ENCODE measurements around the gene RPP40.
A peak's percentile ranks its signal among the peaks of the same experiment; 100 is the strongest.

The RPP40 gene

GRCh38 chr6:5030596-5031136 is 26.8 kb upstream of the RPP40 start:
- TF ChIP-seq, protein P1, sequence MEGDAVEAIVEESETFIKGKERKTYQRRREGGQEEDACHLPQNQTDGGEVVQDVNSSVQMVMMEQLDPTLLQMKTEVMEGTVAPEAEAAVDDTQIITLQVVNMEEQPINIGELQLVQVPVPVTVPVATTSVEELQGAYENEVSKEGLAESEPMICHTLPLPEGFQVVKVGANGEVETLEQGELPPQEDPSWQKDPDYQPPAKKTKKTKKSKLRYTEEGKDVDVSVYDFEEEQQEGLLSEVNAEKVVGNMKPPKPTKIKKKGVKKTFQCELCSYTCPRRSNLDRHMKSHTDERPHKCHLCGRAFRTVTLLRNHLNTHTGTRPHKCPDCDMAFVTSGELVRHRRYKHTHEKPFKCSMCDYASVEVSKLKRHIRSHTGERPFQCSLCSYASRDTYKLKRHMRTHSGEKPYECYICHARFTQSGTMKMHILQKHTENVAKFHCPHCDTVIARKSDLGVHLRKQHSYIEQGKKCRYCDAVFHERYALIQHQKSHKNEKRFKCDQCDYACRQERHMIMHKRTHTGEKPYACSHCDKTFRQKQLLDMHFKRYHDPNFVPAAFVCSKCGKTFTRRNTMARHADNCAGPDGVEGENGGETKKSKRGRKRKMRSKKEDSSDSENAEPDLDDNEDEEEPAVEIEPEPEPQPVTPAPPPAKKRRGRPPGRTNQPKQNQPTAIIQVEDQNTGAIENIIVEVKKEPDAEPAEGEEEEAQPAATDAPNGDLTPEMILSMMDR (IDR thresholded peaks at IDR 0.05; ENCODE audit: extremely low read depth, missing control alignments): peak; percentile 61
- peak; percentile 81 for DNase-seq (ENCODE audit: low spot score)

DNA sequence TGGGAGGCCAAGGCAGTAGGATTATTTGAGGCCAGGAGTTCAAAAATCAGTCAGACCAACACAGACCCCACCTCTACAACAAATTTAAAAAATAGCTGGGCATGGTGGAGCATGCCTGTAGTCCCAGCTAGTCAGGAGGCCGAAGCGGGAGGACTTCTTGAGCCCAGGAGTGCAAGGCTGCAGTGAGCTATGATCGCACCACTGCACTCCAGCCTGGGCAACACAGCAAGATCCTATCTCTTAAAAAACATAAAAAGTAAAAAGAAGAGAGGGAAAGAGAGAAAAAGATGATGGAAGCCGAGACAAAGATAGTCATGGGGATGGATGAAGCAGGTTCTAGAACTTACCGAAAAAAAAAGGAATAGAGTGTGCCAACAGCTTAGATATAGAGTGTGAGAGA is 25.8 kb upstream of the RPP40 start:
- TF ChIP-seq, protein P1 (IDR thresholded peaks at IDR 0.05; ENCODE audit: extremely low read depth, missing control alignments): no peak
- no peak for DNase-seq (ENCODE audit: low spot score)

DNA sequence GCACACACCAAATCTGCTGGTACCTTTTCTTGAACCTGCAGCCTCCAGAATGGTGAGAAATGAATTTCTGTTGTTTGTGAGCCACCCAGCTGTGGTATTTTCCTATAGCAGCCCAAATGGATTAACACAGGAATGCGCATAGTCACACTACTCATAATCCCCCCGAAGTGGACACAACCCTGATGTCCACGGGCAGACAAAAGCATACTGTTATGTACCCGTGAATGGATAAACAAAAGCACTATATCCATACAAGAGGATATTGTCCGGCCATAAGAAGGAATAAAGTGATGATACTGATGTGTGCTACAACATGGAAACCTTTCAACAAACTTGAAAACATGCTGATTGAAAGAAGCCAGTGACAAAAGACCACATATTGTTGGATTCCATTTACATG is 25.1 kb upstream of the RPP40 start:
- TF ChIP-seq, protein P1 (IDR thresholded peaks at IDR 0.05; ENCODE audit: extremely low read depth, missing control alignments): no peak
- no peak for DNase-seq (ENCODE audit: low spot score)

DNA sequence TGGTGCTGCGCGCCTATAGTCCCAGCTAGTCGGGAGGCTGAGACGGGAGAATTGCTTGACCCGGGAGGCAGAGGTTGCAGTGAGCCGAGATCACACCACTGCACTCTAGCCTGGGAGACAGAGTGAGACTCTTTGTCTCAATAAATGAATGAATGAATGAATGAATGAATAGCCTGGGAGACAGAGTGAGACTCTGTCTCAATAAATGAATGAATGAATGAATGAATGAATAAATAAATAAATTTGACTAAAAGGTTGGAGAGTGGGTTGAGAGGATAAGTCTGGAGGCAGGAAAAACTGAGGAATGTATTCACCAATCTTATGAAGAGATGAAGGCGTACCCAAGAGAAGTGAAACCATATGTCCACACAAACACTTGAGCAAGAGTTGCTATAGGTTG is 24.5 kb upstream of the RPP40 start:
- TF ChIP-seq, protein P1 (IDR thresholded peaks at IDR 0.05; ENCODE audit: extremely low read depth, missing control alignments): no peak
- DNase-seq (ENCODE audit: low spot score): no peak

DNA sequence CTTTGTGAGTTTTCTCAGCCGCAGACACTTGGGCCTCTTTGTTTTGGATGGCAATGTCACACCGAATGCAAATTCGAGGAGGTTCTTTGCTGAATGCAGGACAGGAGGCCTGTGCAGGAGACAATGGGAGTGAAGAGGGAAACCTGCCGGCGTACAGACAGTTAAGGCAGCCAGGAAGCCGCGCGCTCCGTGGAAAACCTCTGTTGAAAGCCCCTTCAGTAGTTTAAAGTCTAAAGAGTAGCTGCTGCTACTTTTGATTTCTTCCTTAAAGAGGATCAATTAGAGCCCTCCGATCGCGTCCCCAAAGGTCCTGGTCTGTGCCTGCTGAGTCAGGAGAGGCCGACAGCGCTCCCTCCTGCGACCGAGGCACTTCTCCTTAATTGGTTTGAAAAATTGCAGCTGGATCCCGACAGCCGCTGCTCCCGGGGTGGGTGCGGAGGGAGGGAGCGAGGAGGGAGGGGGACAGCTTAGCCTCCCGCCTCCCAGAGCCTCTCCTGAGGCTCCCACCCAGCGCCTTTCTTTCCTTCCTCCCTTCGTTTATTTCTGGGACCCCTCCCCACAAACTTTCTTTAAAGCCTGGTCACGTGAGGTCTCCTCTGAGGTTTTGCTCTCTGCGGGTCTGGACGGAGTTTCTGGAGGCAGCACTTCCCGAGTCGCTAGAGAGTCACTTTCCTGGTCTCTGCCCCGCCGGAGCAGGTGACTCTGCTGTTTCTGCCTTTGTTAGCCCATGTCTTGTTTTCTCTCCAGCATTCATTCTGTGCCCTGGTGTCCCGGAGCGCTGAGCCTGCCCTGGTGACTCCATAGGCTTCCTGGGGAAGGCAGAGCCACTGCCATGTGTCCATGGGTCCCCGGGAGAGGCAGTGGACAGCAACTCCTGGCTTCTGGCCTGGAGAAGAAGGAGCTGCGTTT is 22.3 kb upstream of the RPP40 start:
- TF ChIP-seq, protein P1 (IDR thresholded peaks at IDR 0.05; ENCODE audit: extremely low read depth, missing control alignments): no peak
- no peak for DNase-seq (ENCODE audit: low spot score)

GRCh38 chr6:5023923-5024322 is 20.1 kb upstream of the RPP40 start:
- TF ChIP-seq, protein P1 (IDR thresholded peaks at IDR 0.05; ENCODE audit: extremely low read depth, missing control alignments): no peak

GRCh38 chr6:5020142-5020541 is 16.3 kb upstream of the RPP40 start:
- TF ChIP-seq, protein P1 (IDR thresholded peaks at IDR 0.05; ENCODE audit: extremely low read depth, missing control alignments): no peak
- no peak for DNase-seq (ENCODE audit: low spot score)

More at GRCh38 chr6:5023923-5024322, 20.1 kb upstream of the RPP40 start:
- no peak for DNase-seq (ENCODE audit: low spot score)
